Activated CD4-positive, CD25-positive, alpha-beta regulatory T cell treated with anti-CD3 and anti-CD28 coated beads, Interleukin-2, amount 50 U/mL, for 16 hours (primary cell): ENCODE data around the gene KCNJ6.

Experiments
- DNase-seq: peaks from one replicate; pipeline ENCODE4 v3.0.0-alpha.2; 2020; ENCODE audit warnings: low read depth, low spot score

Gene KCNJ6

DNA sequence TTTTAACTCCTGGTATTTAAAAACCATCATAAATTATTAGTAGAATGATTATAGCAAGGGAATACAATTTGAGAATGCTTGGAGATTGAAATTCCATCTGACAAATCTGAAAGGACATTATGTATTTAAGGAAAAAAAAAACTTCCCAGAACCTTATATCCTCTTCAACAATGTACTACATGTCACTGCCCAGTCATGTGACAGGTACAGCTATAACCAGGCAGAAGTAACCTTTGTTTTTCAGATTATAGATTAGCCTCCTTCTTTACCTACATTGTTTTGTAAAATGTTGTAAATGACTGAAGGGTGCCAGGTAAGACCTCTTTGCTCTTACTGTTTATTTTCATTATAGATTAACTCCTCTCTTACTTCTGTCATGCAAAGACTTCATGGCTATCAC is 96.9 kb downstream of the KCNJ6 start:
- no peak for DNase-seq

DNA sequence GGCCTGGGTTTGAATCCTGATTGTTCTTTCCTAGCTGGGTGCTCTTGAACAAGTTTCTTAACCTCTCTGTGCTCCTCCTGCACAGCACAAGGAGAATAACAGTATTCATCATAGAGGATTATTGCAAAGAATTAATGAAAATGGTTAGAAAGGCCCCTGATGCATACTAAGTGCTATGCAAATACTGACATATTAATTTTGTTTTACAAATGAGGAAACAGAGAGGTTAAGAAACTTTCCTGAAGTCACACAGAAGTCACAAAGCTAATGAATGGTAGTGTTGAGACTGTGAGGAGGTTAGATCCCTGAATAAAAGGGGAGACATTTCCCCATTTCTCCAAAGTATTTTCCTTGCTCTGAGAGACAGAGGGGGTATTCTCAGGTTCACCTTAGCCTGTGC is 99.0 kb downstream of the KCNJ6 start:
- no peak for DNase-seq

DNA sequence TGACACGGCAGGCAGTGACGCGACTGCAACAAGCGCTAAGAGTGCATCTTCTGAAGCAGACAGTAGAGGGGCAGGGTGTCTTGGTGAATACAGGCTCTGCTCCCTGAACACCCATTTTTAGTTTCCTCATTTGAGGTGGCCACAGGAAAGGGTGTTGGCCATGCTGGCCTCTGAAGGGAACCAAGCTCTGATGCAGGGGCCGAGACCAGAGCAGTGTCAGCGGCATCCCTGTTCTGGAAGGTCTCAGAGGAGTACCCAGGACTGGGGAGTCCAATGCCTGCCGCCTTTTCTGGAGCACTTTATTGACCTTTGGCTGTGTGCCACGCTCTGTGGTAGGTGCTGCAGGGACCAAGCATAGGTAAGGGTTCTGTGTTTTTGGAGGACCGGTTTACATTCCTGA is 100.4 kb downstream of the KCNJ6 start:
- no peak for DNase-seq

DNA sequence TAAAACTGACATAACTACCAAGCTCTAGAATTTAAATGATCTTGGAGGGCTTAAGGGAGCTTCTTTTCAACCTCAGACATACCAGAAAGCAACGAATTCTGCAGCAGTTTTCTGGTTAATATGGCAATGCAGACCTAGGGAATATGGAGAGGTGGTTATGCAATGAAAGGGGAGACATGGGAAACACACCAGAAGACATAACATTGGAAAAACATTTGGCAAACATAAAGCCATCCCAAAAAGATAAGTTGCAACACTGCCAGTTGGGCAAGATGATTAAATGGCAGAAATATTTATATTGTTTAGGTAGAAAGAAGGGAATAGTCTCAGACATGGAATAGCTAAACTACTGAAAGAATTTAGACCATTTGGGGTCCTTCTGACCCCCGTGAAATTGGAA is 104.5 kb downstream of the KCNJ6 start:
- no peak for DNase-seq

- DNase-seq: no peak
Measured at GRCh38 chr21:37808261-37808660, 108.0 kb downstream of the KCNJ6 start.

DNA sequence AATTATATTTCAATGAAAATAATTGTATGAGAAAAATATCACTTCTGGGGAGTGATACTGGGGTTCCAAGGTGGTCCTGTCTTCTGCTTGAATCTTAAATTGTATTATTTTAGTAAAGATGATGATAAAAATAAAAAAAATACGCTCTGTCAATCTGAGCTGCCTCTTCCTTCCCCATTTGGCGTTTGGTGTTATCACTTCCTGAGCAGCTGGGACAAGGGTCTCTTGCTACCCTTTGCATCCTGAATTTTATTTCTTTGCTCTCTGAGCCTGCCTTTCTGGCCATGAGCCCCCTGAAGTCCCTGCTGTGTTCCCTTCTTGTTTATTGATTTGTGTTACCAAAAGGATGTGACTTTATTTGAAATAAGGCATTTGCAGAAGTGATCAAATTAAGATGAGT is 111.0 kb downstream of the KCNJ6 start:
- DNase-seq: no peak

GRCh38 chr21:37804001-37804400 is 112.3 kb downstream of the KCNJ6 start:
- no peak for DNase-seq

DNA sequence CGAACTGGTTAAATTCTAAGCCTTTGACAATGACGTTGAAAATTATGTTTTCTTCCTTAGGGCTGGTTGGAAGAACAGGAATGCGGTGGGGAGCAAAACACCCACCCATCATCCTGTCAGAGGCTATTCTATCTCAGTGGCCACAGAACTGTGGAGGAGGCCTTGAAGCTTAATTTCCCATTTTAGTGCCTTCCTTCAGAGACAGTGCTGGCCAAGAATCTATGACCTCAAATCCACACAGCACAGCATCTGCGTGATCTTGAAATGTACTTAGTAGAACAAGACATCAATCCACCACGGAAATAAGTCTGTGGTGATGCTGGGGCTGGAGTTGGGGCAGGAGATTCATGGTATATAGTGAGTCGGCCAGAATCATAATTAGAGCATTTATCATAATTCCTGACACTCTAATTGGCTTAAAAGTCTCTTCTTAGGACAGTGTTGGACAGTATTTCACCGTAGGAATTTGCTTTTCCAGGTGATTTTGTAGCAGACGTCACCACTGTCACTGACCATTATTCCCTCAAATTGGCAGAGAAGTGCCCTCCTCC is 113.1 kb downstream of the KCNJ6 start:
- DNase-seq: no peak

- no peak for DNase-seq
Measured at GRCh38 chr21:37800456-37801061, 115.7 kb downstream of the KCNJ6 start.

DNA sequence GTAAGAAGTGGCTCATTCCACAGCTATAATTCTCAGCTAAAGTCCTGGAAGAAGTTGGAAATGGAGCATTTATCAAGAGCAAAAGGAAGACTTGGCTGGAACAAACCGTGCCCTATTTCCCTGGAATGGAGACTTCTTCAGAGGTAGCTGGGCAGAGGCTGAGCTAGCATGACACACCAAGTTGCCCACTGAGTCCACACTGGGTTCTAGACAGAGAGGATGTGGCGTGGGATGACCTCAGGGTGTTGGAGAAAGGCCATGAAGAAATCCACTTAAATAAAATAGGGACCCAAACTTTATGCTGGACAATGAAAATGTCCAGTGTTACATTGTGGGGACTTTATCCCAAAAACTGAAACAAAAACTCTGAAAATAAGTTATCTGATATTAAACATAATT is 116.2 kb downstream of the KCNJ6 start:
- DNase-seq: no peak

- DNase-seq: no peak
Measured at GRCh38 chr21:37799211-37800056, 116.8 kb downstream of the KCNJ6 start.

GRCh38 chr21:37797403-37797802 is 118.9 kb downstream of the KCNJ6 start:
- no peak for DNase-seq

GRCh38 chr21:37796011-37796410 is 120.2 kb downstream of the KCNJ6 start:
- DNase-seq: no peak

DNA sequence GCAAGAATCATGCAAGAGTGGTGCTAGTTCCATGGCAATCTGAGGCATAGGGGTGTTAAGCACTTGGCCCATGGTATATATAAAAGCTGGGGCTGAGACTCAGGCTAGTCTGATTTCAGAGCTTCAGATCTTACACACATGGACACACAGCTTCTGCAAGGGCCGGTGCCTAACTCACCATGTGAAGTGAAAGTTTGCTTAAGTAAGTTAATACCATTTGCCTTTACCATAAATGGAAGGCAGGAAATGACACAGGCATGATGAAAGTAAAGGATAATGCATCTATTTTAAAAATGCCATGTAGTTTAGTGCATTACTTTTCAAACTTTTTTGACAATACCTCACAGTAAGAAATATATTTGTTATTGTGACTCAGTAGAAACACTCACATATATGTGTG is 122.6 kb downstream of the KCNJ6 start:
- DNase-seq: no peak

DNA sequence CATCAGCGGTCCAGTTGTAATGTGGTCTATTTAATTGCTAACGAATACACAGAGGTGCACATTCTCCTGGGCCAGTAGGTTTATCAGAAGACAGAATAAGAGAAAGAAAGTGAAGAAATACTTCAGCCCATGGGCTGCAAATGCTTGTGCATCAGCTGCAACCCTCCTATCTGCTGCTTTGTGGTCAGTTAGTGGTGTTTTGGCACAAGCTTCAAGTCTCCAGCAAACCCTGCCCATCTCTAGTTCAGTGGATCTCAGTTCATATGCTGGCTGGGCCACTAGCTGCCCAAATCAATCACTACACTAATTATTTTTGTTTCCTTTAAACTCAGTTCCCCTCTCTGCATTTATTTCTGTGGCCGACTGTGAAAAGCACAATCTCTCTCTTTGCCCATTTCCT is 124.2 kb downstream of the KCNJ6 start:
- DNase-seq: no peak

- DNase-seq: no peak
Measured at GRCh38 chr21:37790905-37791304, 125.4 kb downstream of the KCNJ6 start.

- DNase-seq: no peak
Measured at GRCh38 chr21:37788503-37788902, 127.8 kb downstream of the KCNJ6 start.

DNA sequence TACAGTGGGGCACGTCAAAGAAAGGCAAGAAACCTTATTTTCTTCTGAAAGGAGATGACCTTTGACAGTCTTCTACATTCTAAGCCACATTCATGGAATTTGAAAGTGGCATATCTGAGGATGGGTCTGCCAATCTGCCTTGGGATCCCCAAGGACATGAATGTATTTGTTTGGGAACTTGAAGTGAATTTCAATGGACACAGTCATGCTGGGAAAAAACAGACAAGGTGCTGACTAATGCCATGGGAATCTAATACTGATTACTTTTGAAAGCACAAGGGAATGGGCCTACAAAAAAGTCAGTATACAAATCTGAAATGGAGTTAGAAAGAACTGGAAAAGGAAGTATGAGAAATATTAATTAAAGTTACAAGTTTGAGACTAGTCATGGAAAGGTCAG is 128.8 kb downstream of the KCNJ6 start:
- no peak for DNase-seq

- DNase-seq: no peak
Measured at GRCh38 chr21:37784591-37785318, 131.5 kb downstream of the KCNJ6 start.

DNA sequence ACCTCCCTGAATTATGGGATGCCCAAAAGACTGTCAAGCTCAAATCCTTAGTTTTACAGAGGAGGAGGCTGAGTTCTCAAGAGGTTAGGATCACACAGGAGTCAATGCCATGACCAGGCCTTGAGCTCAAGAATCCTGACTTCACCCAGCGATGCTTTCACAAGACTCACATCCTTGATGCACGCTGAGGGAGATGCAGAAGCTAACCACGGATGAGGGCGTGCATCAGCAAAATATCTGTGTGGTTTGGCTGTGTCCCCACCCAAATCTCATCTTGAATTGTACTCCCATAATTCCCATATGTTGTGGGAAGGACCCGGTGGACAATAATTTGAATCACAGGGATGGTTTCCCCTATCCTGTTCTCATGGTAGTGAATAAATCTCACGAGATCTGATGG is 133.2 kb downstream of the KCNJ6 start:
- DNase-seq: no peak

- DNase-seq: no peak
Measured at GRCh38 chr21:37780991-37781983, 135.0 kb downstream of the KCNJ6 start.
